WTC11 (cell line): ENCODE results near the gene TSPAN32.

Experiments used
- ZNF317 ChIP-seq: sonication (generic); formaldehyde crosslinking; IDR thresholded peaks from 2 replicates; pipeline ENCODE4 v1.8.1; 2023; ENCODE audit warnings: low read depth, mild to moderate bottlenecking, moderate library complexity, missing genetic modification reagents, borderline replicate concordance
- TF ChIP-seq, protein P1 (sequence below): fragments of 200-600 bp; IDR thresholded peaks from 2 replicates; pipeline ENCODE4 v1.8.0; 2022; ENCODE audit warnings: antibody characterized with exemption
- TF ChIP-seq, protein P2 (sequence below): sonication (generic); formaldehyde crosslinking; IDR thresholded peaks from 2 replicates; pipeline ENCODE4 v1.8.1; 2023; ENCODE audit warnings: mild to moderate bottlenecking, missing genetic modification reagents, moderate library complexity

DNA sequence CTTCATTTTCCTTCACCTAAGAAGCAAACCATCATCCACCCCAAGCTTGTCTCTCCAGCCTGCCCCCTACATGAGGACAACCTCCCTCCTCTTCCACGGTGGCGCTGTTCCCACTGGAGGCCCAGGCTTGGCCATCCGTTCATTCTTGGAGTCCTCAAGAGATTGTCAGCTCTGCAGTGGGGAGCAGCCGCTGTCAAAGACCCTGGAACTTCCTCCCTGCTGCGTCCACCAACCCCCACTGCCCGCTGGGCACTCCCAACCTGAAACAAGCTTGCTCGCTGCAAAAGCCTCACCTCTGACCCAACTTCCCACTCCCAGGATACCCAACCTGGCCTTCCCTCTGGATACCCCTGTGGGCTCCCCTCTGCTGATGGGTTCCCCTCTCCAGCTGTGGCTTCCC lies 64.9 kb downstream of the TSPAN32 start:
- TF ChIP-seq, protein P1, sequence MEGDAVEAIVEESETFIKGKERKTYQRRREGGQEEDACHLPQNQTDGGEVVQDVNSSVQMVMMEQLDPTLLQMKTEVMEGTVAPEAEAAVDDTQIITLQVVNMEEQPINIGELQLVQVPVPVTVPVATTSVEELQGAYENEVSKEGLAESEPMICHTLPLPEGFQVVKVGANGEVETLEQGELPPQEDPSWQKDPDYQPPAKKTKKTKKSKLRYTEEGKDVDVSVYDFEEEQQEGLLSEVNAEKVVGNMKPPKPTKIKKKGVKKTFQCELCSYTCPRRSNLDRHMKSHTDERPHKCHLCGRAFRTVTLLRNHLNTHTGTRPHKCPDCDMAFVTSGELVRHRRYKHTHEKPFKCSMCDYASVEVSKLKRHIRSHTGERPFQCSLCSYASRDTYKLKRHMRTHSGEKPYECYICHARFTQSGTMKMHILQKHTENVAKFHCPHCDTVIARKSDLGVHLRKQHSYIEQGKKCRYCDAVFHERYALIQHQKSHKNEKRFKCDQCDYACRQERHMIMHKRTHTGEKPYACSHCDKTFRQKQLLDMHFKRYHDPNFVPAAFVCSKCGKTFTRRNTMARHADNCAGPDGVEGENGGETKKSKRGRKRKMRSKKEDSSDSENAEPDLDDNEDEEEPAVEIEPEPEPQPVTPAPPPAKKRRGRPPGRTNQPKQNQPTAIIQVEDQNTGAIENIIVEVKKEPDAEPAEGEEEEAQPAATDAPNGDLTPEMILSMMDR, result no peak
- no peak for TF ChIP-seq ZNF317 (CRISPR knock-in tag)
- TF ChIP-seq, protein P2, sequence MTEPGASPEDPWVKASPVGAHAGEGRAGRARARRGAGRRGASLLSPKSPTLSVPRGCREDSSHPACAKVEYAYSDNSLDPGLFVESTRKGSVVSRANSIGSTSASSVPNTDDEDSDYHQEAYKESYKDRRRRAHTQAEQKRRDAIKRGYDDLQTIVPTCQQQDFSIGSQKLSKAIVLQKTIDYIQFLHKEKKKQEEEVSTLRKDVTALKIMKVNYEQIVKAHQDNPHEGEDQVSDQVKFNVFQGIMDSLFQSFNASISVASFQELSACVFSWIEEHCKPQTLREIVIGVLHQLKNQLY, result no peak
